Measurements from ENCODE around the gene TAF11.

DNA sequence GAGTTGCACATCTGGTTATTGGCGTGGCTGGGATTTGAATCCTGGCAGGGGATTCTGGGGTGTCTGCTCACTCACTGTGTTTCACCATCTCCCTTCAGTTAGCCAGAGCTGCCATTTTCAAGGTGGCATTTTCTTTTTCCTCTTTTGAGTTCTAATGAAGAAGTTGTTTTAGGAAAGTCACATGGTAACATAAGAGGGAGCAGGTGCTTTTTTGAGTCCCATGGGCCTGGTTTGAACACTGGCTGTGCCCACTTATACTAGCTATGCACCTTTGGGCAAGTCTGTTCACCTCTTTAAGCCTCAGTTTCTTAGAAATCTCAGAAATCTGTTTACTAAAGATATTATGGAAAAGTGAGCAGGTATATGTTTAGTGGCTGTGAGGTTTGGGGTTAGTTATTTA lies 40.9 kb upstream of the TAF11 start:
- TF ChIP-seq BRCA1 (IDR thresholded peaks at IDR 0.05; ENCODE audit: low read depth, low read length) = no peak
- no peak for TF ChIP-seq SIN3A (conservative IDR thresholded peaks at IDR 0.05 in 1 of 2, IDR thresholded peaks at IDR 0.05 in 1 of 2; ENCODE audit: low read depth in 1 of 2, low read length in 2 of 2)
- TF ChIP-seq RAD21 (IDR thresholded peaks at IDR 0.05 in 1 of 2, conservative IDR thresholded peaks at IDR 0.05 in 1 of 2; ENCODE audit: low read depth in 2 of 2, low read length in 2 of 2) = no peak
- TF ChIP-seq CEBPB (IDR thresholded peaks at IDR 0.05; ENCODE audit: low read depth, low read length) = no peak
- TF ChIP-seq, protein P1, sequence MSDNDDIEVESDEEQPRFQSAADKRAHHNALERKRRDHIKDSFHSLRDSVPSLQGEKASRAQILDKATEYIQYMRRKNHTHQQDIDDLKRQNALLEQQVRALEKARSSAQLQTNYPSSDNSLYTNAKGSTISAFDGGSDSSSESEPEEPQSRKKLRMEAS (IDR thresholded peaks at IDR 0.05) = no peak
- TF ChIP-seq, protein P2, sequence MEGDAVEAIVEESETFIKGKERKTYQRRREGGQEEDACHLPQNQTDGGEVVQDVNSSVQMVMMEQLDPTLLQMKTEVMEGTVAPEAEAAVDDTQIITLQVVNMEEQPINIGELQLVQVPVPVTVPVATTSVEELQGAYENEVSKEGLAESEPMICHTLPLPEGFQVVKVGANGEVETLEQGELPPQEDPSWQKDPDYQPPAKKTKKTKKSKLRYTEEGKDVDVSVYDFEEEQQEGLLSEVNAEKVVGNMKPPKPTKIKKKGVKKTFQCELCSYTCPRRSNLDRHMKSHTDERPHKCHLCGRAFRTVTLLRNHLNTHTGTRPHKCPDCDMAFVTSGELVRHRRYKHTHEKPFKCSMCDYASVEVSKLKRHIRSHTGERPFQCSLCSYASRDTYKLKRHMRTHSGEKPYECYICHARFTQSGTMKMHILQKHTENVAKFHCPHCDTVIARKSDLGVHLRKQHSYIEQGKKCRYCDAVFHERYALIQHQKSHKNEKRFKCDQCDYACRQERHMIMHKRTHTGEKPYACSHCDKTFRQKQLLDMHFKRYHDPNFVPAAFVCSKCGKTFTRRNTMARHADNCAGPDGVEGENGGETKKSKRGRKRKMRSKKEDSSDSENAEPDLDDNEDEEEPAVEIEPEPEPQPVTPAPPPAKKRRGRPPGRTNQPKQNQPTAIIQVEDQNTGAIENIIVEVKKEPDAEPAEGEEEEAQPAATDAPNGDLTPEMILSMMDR (IDR thresholded peaks at IDR 0.05; ENCODE audit: control extremely low read depth in 1 of 3, insufficient read depth in 1 of 3, low read depth in 1 of 3, low read length in 3 of 3) = no peak
